Glomerular endothelial cell (primary cell): ENCODE data around the gene GUCA1A. TPM values are rescaled to one million over a fixed set of nuclear protein-coding genes. Genes with fewer than 3 reads are reported as not detected.

Source experiments
- total RNA-seq: library from RNA; depleted of rRNA; stranded (reverse); fragments of >200 nt; gene quantifications from 2 replicates; pipeline ENCODE4 v1.2.3, GENCODE V29; 2015

The GUCA1A gene
- total RNA-seq, 1 donor from 2014 or later: 0.35 TPM

Other genes with a start within 250 kb of the GUCA1A start
- 82.9 and 99.4 TPM in 2 replicates for gene CCND3, start 231.6 kb upstream of the GUCA1A start, total RNA-seq
- 15.1 and 20.2 TPM in 2 replicates for gene TAF8, start 122.8 kb upstream of the GUCA1A start, total RNA-seq
- gene C6orf132, start 30.7 kb upstream of the GUCA1A start, total RNA-seq: 2.1 and 2.2 TPM in 2 replicates
- gene GUCA1B, start 21.6 kb downstream of the GUCA1A start, total RNA-seq: 1.5 TPM in 1 of 2 replicates, not detected in the other
- gene MRPS10, start 44.5 kb downstream of the GUCA1A start, total RNA-seq: 35.1 and 37.0 TPM in 2 replicates